SK-N-SH treated with all-trans-retinoic acid at 6 μM for 48 hours (cell line): Measurements from ENCODE around the gene NXPH1.

Experiments used
- ATAC-seq: fragments of 200-7000 bp; cut with Tn5 transposase; 3 replicates; pipeline ENCODE4 v1.9.1; 2020; ENCODE audit warnings: mild to moderate bottlenecking, moderate library complexity
- ARNTL ChIP-seq: fragments of 450-650 bp; formaldehyde crosslinking; IDR thresholded peaks from 2 replicates; pipeline ENCODE4 v1.5.0; 2020; ENCODE audit warnings: low read depth, mild to moderate bottlenecking, moderate library complexity, borderline replicate concordance
- BACH2 ChIP-seq: fragments of 250-450 bp; sonication (Bioruptor Pico); IDR thresholded peaks from 2 replicates; pipeline ENCODE4 v1.9.0; 2021; ENCODE audit warnings: mild to moderate bottlenecking, borderline replicate concordance
- CSDC2 ChIP-seq: fragments of 250-450 bp; sonication (Bioruptor Pico); IDR thresholded peaks from 2 replicates; pipeline ENCODE4 v1.5.0; 2020; ENCODE audit warnings: mild to moderate bottlenecking, moderate library complexity
- ESRRG ChIP-seq: fragments of 250-450 bp; sonication (Bioruptor Pico); IDR thresholded peaks from 2 replicates; pipeline ENCODE4 v1.6.1; 2021; ENCODE audit warnings: mild to moderate bottlenecking
- GLIS3 ChIP-seq: fragments of 250-450 bp; sonication (Bioruptor Pico); IDR thresholded peaks from 2 replicates; pipeline ENCODE4 v1.5.0; 2020; ENCODE audit warnings: mild to moderate bottlenecking, moderate library complexity
- ISL1 ChIP-seq: fragments of 250-450 bp; sonication (Bioruptor Pico); IDR thresholded peaks from 2 replicates; pipeline ENCODE4 v2.1.2; 2022; ENCODE audit warnings: mild to moderate bottlenecking, moderate library complexity
- POU6F1 ChIP-seq: fragments of 250-450 bp; sonication (Bioruptor Pico); IDR thresholded peaks from 2 replicates; pipeline ENCODE4 v1.8.0; 2021; ENCODE audit warnings: low read depth, mild to moderate bottlenecking, moderate library complexity, borderline replicate concordance
- PPARA ChIP-seq: fragments of 250-450 bp; sonication (Bioruptor Pico); IDR thresholded peaks from 2 replicates; pipeline ENCODE4 v1.5.0; 2020; ENCODE audit warnings: mild to moderate bottlenecking, borderline replicate concordance
- RARB ChIP-seq: fragments of 250-450 bp; sonication (Bioruptor Pico); IDR thresholded peaks from 2 replicates; pipeline ENCODE4 v1.8.0; 2021; ENCODE audit warnings: mild to moderate bottlenecking, moderate library complexity
- SNAI2 ChIP-seq: fragments of 250-450 bp; sonication (Bioruptor Pico); IDR thresholded peaks from 2 replicates; pipeline ENCODE4 v1.5.0; 2020; ENCODE audit warnings: mild to moderate bottlenecking, moderate library complexity
- TCF4 ChIP-seq: fragments of 250-450 bp; sonication (Bioruptor Pico); IDR thresholded peaks from 2 replicates; pipeline ENCODE4 v1.8.0; 2021; ENCODE audit warnings: mild to moderate bottlenecking, moderate library complexity, borderline replicate concordance
- TOX ChIP-seq: fragments of 250-450 bp; sonication (Bioruptor Pico); IDR thresholded peaks from 2 replicates; pipeline ENCODE4 v1.8.0; 2021; ENCODE audit warnings: mild to moderate bottlenecking, moderate library complexity, borderline replicate concordance
- ZC3H10 ChIP-seq: fragments of 250-450 bp; sonication (Bioruptor Pico); IDR thresholded peaks from 2 replicates; pipeline ENCODE4 v1.5.1; 2021; ENCODE audit warnings: mild to moderate bottlenecking, moderate library complexity
- ZFP3 ChIP-seq: fragments of 250-450 bp; sonication (Bioruptor Pico); IDR thresholded peaks from 2 replicates; pipeline ENCODE4 v1.5.0; 2020; ENCODE audit warnings: mild to moderate bottlenecking, moderate library complexity
- ZFP30 ChIP-seq: fragments of 450-650 bp; formaldehyde crosslinking; IDR thresholded peaks from 2 replicates; pipeline ENCODE4 v1.5.0; 2022; ENCODE audit warnings: mild to moderate bottlenecking, moderate library complexity
- ZNF565 ChIP-seq: fragments of 450-650 bp; formaldehyde crosslinking; conservative IDR thresholded peaks from 2 replicates; pipeline ENCODE4 v1.5.0; 2020; ENCODE audit warnings: low read depth, mild to moderate bottlenecking, moderate library complexity
- ZNF70 ChIP-seq: fragments of 450-650 bp; formaldehyde crosslinking; IDR thresholded peaks from 2 replicates; pipeline ENCODE4 v1.5.0; 2020; ENCODE audit warnings: mild to moderate bottlenecking, moderate library complexity
- ZNF8 ChIP-seq: fragments of 450-650 bp; formaldehyde crosslinking; IDR thresholded peaks from 2 replicates; pipeline ENCODE4 v1.5.0; 2020; ENCODE audit warnings: mild to moderate bottlenecking, moderate library complexity
- TF ChIP-seq, protein P1 (sequence below): fragments of 250-450 bp; sonication (Bioruptor Pico); IDR thresholded peaks from 2 replicates; pipeline ENCODE4 v1.5.1; 2021; ENCODE audit warnings: mild to moderate bottlenecking, moderate library complexity
- TF ChIP-seq, protein P2 (sequence below): fragments of 250-450 bp; sonication (Bioruptor Pico); IDR thresholded peaks from 2 replicates; pipeline ENCODE4 v1.8.0; 2020; ENCODE audit warnings: mild to moderate bottlenecking, moderate library complexity, borderline replicate concordance
- TF ChIP-seq, protein P3 (sequence below): fragments of 250-450 bp; sonication (Bioruptor Pico); IDR thresholded peaks from 2 replicates; pipeline ENCODE4 v1.5.0; 2020; ENCODE audit warnings: mild to moderate bottlenecking, moderate library complexity

NXPH1 gene

GRCh38 chr7:8751557-8752231 is 318.3 kb downstream of the NXPH1 start:
- ATAC-seq, result no peak
- TF ChIP-seq SNAI2 (CRISPR knock-in tag) (no peak), GLIS3 (no peak), RARB (CRISPR knock-in tag) (no peak), ARNTL (CRISPR knock-in tag) (no peak), PPARA (CRISPR knock-in tag) (no peak), ESRRG (CRISPR knock-in tag) (no peak), TCF4 (CRISPR knock-in tag) (no peak)
- TF ChIP-seq, protein P1, sequence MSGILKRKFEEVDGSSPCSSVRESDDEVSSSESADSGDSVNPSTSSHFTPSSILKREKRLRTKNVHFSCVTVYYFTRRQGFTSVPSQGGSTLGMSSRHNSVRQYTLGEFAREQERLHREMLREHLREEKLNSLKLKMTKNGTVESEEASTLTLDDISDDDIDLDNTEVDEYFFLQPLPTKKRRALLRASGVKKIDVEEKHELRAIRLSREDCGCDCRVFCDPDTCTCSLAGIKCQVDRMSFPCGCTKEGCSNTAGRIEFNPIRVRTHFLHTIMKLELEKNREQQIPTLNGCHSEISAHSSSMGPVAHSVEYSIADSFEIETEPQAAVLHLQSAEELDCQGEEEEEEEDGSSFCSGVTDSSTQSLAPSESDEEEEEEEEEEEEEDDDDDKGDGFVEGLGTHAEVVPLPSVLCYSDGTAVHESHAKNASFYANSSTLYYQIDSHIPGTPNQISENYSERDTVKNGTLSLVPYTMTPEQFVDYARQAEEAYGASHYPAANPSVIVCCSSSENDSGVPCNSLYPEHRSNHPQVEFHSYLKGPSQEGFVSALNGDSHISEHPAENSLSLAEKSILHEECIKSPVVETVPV (CRISPR knock-in tag), result no peak
- TF ChIP-seq, protein P2, sequence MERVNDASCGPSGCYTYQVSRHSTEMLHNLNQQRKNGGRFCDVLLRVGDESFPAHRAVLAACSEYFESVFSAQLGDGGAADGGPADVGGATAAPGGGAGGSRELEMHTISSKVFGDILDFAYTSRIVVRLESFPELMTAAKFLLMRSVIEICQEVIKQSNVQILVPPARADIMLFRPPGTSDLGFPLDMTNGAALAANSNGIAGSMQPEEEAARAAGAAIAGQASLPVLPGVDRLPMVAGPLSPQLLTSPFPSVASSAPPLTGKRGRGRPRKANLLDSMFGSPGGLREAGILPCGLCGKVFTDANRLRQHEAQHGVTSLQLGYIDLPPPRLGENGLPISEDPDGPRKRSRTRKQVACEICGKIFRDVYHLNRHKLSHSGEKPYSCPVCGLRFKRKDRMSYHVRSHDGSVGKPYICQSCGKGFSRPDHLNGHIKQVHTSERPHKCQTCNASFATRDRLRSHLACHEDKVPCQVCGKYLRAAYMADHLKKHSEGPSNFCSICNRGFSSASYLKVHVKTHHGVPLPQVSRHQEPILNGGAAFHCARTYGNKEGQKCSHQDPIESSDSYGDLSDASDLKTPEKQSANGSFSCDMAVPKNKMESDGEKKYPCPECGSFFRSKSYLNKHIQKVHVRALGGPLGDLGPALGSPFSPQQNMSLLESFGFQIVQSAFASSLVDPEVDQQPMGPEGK, result no peak
- TF ChIP-seq, all 23 proteins: peak for 0

DNA sequence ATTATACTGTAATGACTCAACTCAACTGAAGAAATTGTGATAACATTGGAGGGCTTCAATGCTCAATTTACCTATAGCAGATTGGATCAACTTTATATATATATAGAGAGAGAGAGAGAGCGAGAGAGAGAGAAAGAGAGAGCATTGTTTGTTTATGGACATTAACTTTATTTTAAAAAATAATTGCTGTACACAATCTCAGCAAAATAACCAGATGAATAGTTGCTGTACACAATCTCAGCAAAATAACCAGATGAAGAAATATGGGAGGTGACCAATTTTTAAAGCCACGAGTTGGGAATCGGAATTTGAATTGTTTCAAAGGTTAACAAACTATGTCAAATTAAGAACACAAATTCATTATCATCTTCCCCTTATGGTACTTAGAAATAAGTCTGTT is 319.9 kb downstream of the NXPH1 start:
- no peak for ATAC-seq
- TF ChIP-seq ZNF70, result no peak
- no peak for TF ChIP-seq RARB (CRISPR knock-in tag)
- no peak for TF ChIP-seq CSDC2
- TF ChIP-seq, protein P1 (CRISPR knock-in tag), result no peak
- TF ChIP-seq ZC3H10 (CRISPR knock-in tag), result no peak
- no peak for TF ChIP-seq ZNF565
- TF ChIP-seq ZNF8 (CRISPR knock-in tag), result no peak
- no peak for TF ChIP-seq ZFP3 (CRISPR knock-in tag)
- no peak for TF ChIP-seq TOX (CRISPR knock-in tag)
- TF ChIP-seq, all 23 proteins: peak for 0

GRCh38 chr7:8761731-8762130 is 328.3 kb downstream of the NXPH1 start:
- TF ChIP-seq ZFP30 (no peak), GLIS3 (no peak), RARB (CRISPR knock-in tag) (no peak), ZC3H10 (CRISPR knock-in tag) (no peak), SNAI2 (CRISPR knock-in tag) (no peak), POU6F1 (CRISPR knock-in tag) (no peak), ESRRG (CRISPR knock-in tag) (no peak), TCF4 (CRISPR knock-in tag) (no peak), BACH2 (CRISPR knock-in tag) (no peak), ZFP3 (CRISPR knock-in tag) (no peak), ISL1 (CRISPR knock-in tag) (no peak), ZNF70 (no peak), ZNF8 (CRISPR knock-in tag) (no peak), PPARA (CRISPR knock-in tag) (no peak), ZNF565 (no peak), ARNTL (CRISPR knock-in tag) (no peak)
- TF ChIP-seq, protein P1 (CRISPR knock-in tag), result no peak
- TF ChIP-seq, protein P3, sequence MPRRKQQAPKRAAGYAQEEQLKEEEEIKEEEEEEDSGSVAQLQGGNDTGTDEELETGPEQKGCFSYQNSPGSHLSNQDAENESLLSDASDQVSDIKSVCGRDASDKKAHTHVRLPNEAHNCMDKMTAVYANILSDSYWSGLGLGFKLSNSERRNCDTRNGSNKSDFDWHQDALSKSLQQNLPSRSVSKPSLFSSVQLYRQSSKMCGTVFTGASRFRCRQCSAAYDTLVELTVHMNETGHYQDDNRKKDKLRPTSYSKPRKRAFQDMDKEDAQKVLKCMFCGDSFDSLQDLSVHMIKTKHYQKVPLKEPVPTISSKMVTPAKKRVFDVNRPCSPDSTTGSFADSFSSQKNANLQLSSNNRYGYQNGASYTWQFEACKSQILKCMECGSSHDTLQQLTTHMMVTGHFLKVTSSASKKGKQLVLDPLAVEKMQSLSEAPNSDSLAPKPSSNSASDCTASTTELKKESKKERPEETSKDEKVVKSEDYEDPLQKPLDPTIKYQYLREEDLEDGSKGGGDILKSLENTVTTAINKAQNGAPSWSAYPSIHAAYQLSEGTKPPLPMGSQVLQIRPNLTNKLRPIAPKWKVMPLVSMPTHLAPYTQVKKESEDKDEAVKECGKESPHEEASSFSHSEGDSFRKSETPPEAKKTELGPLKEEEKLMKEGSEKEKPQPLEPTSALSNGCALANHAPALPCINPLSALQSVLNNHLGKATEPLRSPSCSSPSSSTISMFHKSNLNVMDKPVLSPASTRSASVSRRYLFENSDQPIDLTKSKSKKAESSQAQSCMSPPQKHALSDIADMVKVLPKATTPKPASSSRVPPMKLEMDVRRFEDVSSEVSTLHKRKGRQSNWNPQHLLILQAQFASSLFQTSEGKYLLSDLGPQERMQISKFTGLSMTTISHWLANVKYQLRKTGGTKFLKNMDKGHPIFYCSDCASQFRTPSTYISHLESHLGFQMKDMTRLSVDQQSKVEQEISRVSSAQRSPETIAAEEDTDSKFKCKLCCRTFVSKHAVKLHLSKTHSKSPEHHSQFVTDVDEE, result no peak
- no peak for ATAC-seq
